Heart right ventricle (tissue), 16 donors: Measurements from ENCODE around the gene SERPINA5. TPM values are rescaled to one million over a fixed set of nuclear protein-coding genes. Genes with fewer than 3 reads are reported as not detected.

Experiments used
- ATAC-seq, 8 donors: fragments of 200-7000 bp; cut with Tn5 transposase; one replicate each; pipeline ENCODE4 v1.9.1; 2020; ENCODE audit warnings: mild to moderate bottlenecking in 8 of 8, moderate library complexity in 8 of 8, moderate number of reproducible peaks in 1 of 8
- DNase-seq, 2 donors: peaks; one replicate each; pipeline ENCODE4 v3.0.0-alpha.2; 2020
- H3K27ac ChIP-seq, 10 donors: fragments of 200-600 bp; sonication (generic) in 2 of 10; one replicate each; pipeline versions ENCODE4 v1.5.0 to v1.8.0; 2020 to 2022; ENCODE audit warnings: mild to moderate bottlenecking in 3 of 10
- H3K27me3 ChIP-seq, 7 donors: fragments of 200-600 bp; one replicate each; pipeline ENCODE4 v1.8.0; 2021 to 2022; ENCODE audit warnings: mild to moderate bottlenecking in 2 of 7
- H3K36me3 ChIP-seq, 9 donors: fragments of 200-600 bp; sonication (generic) in 1 of 9; one replicate each; pipeline versions ENCODE4 v1.5.0 to v1.8.0; 2020 to 2022; ENCODE audit warnings: mild to moderate bottlenecking in 2 of 9
- H3K4me1 ChIP-seq, 9 donors: fragments of 200-600 bp; sonication (generic) in 1 of 9; one replicate each; pipeline versions ENCODE4 v1.5.0 to v1.8.0; 2020 to 2022; ENCODE audit warnings: mild to moderate bottlenecking in 4 of 9
- H3K4me3 ChIP-seq, 10 donors: fragments of 200-600 bp; sonication (generic) in 2 of 10; one replicate each; pipeline versions ENCODE4 v1.5.0 to v1.8.0; 2020 to 2022; ENCODE audit warnings: mild to moderate bottlenecking in 7 of 10, moderate library complexity in 2 of 10
- H3K9me3 ChIP-seq, 11 donors: fragments of 200-600 bp in 10 of 11; sonication (generic) in 2 of 11; one replicate each; pipeline versions ENCODE4 v1.5.0 to v1.8.0; 2013 to 2022; ENCODE audit warnings: mild to moderate bottlenecking in 2 of 11, control low read depth in 1 of 11, moderate library complexity in 1 of 11
- CTCF ChIP-seq, 9 donors: fragments of 200-600 bp; sonication (generic) in 2 of 9; IDR thresholded peaks; one replicate each; pipeline versions ENCODE4 v1.5.0 to v1.8.0; 2021 to 2022; ENCODE audit warnings: antibody characterized with exemption in 9 of 9, mild to moderate bottlenecking in 5 of 9, moderate library complexity in 1 of 9
- WGBS, 2 donors: extraction: QIAGEN DNeasy Blood & Tissue Kit; methylation state at CpG; one replicate each; pipeline ENCODE4 v1.1.7; 2013; ENCODE audit warnings: inconsistent platforms in 1 of 2; 5-methylcytosine and 5-hydroxymethylcytosine counted together
- intact Hi-C, 10 donors: fragments of 100-400 bp; cut with DNase I; formaldehyde crosslinking; loops; one replicate each; pipeline versions ENCODE4 v1.11.1 to v1.14.2; 2022
- polyA plus RNA-seq, 2 donors: library from polyadenylated mRNA; stranded (reverse); fragments of 200-250 nt; gene quantifications; one replicate each; pipeline ENCODE4 v1.2.3, GENCODE V29; 2013
- total RNA-seq, 10 donors: library from RNA; stranded (reverse); fragmentation: NEBNext Ultra II Directional in 3 of 10; extraction: Animal tissue kit (Norgen Biotek cat#: 25700) in 3 of 10; gene quantifications; one replicate each; pipeline versions ENCODE4 v1.2.1 to v1.2.4, GENCODE V29; 2021 to 2023
- donor health status: Arrhythmogenic right ventricular cardiomyopathy.
- donor health status: ischemic (EF 13 %, LVEDD 7.1; RV severe dilation, severe dysfunction).
- donor health status: healthy with polysubstance abuse.
- donor health status: DM: no; HTN: yes; CAD: no.
- donor health status: DM: no; HTN: no; CAD: no.
- donor health status: ischemic (EF 25% LVEDD 6.9; RV normal size, moderate dysfunction).
- donor health status: ischemic (EF 25% LVEDD 5.7; RV mildly dilated, moderate dysfunction).
- donor health status: healthy.
- donor health status: DM: yes; HTN: yes; CAD: no.
- donor health status: Ischemic cardiomyopathy.
- donor health status: ischemic (EF 35%, LVEDD 5.7; RV mildly dilated, moderate dysfunction).
- donor health status: nonischemic (EF 11% LVEDD 7.7; RV severe dilation, severe dysfunction).
- donor health status: DM: yes; HTN: yes; CAD: no.
- donor health status: PGD.
- donor health status: ischemic (EF 29% LVEDD 5.4; RV normal size, mild dysfunction).
- donor health status: nonischemic (EF 23%, LVEDD 6.1; RV moderate dilation, normal function).

SERPINA5 gene
- total and polyA plus RNA-seq, 12 donors, result 0.28 to 4.9 (median 1.4) TPM

- H3K36me3 ChIP-seq, result no peaks in the 10 kb centered on the region
- 70 to 72% methylated on average over 3 of the region's 3 CpGs for WGBS, 2 donors
- intact Hi-C loops, result no loop called here
- no peak overlapping the region for H3K27ac ChIP-seq
- TF ChIP-seq CTCF (IDR thresholded peaks at IDR 0.05), result no peak
- DNase-seq (no peak), ATAC-seq (peak in 3 of 8 donors; percentile 7 to 57 (median 50))
- H3K4me3 ChIP-seq, result no peak overlapping the region
- H3K9me3 ChIP-seq, result no peaks in the 10 kb centered on the region
- peaks cover 0 to 3% (median 0%) of the 10 kb centered on the region in 7 donors for H3K27me3 ChIP-seq
- H3K4me1 ChIP-seq, result peaks cover 0 to 10% (median 0%) of the 10 kb centered on the region in 9 donors
These were observed 12.1 kb downstream of the SERPINA5 start for GRCh38 chr14:94593376-94593748.

- Histone ChIP-seq H3K27ac (no peak overlapping the region), H3K4me3 (no peak overlapping the region), H3K36me3 (no peaks in the 10 kb centered on the region), H3K9me3 (no peaks in the 10 kb centered on the region), H3K4me1 (peaks cover 0 to 13% (median 5%) of the 10 kb centered on the region in 9 donors), H3K27me3 (peaks cover 0 to under 1% (median 0%) of the 10 kb centered on the region in 7 donors)
- intact Hi-C loops, result no loop called here
- no peak for TF ChIP-seq CTCF (IDR thresholded peaks at IDR 0.05)
- 71 to 73% methylated on average over 4 of the region's 4 CpGs for WGBS, 2 donors
- no peak for DNase-seq
- ATAC-seq, result no peak
These were observed 12.7 kb downstream of the SERPINA5 start for GRCh38 chr14:94593749-94594431.

GRCh38 chr14:94594441-94594840 is 13.2 kb downstream of the SERPINA5 start:
- H3K4me1 ChIP-seq, result peaks cover 0 to 19% (median 9%) of the 10 kb centered on the region in 9 donors
- ATAC-seq (no peak), DNase-seq (no peak)
- no peaks in the 10 kb centered on the region for H3K27me3 ChIP-seq
- H3K27ac ChIP-seq, result no peak overlapping the region
- intact Hi-C loops, result no loop called here
- H3K36me3 ChIP-seq, result no peaks in the 10 kb centered on the region
- WGBS, 2 donors, result 87 to 94% methylated on average over 7 of the region's 7 CpGs
- no peak overlapping the region for H3K4me3 ChIP-seq
- no peak for TF ChIP-seq CTCF (IDR thresholded peaks at IDR 0.05)
- H3K9me3 ChIP-seq, result no peaks in the 10 kb centered on the region

GRCh38 chr14:94595912-94596311 is 14.7 kb downstream of the SERPINA5 start:
- Histone ChIP-seq H3K9me3 (no peaks in the 10 kb centered on the region), H3K27ac (peak overlapping the region in 1 of 10 donors; percentile 15), H3K27me3 (no peaks in the 10 kb centered on the region), H3K36me3 (no peaks in the 10 kb centered on the region), H3K4me1 (peaks cover 4 to 32% (median 22%) of the 10 kb centered on the region in 9 donors), H3K4me3 (no peak overlapping the region)
- intact Hi-C loops, result no loop called here
- ATAC-seq (peak in 6 of 8 donors; percentile 43 to 78 (median 56)), DNase-seq (no peak)
- WGBS, 2 donors, result 42 to 46% methylated on average over 2 of the region's 2 CpGs
- no peak for TF ChIP-seq CTCF (IDR thresholded peaks at IDR 0.05)
